ENCODE data around the gene C1orf232.

The C1orf232 gene

GRCh38 chr1:26158271-26158907, 10.4 kb downstream of the C1orf232 start:
- no peak for FAIRE-seq
- no peak for DNase-seq (ENCODE audit: low spot score)

- FAIRE-seq, result no peak
- no peak for DNase-seq (ENCODE audit: low spot score)
Measured at GRCh38 chr1:26156285-26157038, 12.3 kb downstream of the C1orf232 start.

- DNase-seq (ENCODE audit: low spot score) (no peak), FAIRE-seq (no peak)
Measured at GRCh38 chr1:26155370-26156284, 13.1 kb downstream of the C1orf232 start.

- no peak for FAIRE-seq
- no peak for DNase-seq (ENCODE audit: low spot score)
Measured at GRCh38 chr1:26154750-26155149, 14.0 kb downstream of the C1orf232 start.

GRCh38 chr1:26153966-26154532, 14.7 kb downstream of the C1orf232 start:
- FAIRE-seq, result no peak
- DNase-seq (ENCODE audit: low spot score), result no peak

GRCh38 chr1:26148887-26149286, 19.9 kb downstream of the C1orf232 start:
- FAIRE-seq (no peak), DNase-seq (ENCODE audit: low spot score) (no peak)

- no peak for FAIRE-seq
- DNase-seq (ENCODE audit: low spot score), result no peak
Measured at GRCh38 chr1:26145960-26146294, 22.8 kb downstream of the C1orf232 start.

- no peak for FAIRE-seq
Measured at GRCh38 chr1:26145041-26145959, 23.5 kb downstream of the C1orf232 start.

GRCh38 chr1:26142159-26142558, 26.6 kb downstream of the C1orf232 start:
- no peak for FAIRE-seq
- no peak for DNase-seq (ENCODE audit: low spot score)

More at GRCh38 chr1:26145041-26145959, 23.5 kb downstream of the C1orf232 start:
- peak; percentile 66 for DNase-seq (ENCODE audit: low spot score)

GRCh38 chr1:26138974-26139558, 29.7 kb downstream of the C1orf232 start:
- no peak for DNase-seq (ENCODE audit: low spot score)
- no peak for FAIRE-seq

- FAIRE-seq, result no peak
- DNase-seq (ENCODE audit: low spot score), result no peak
Measured at GRCh38 chr1:26134466-26134865, 34.3 kb downstream of the C1orf232 start.

- no peak for DNase-seq (ENCODE audit: low spot score)
- no peak for FAIRE-seq
Measured at GRCh38 chr1:26132834-26133167, 36.0 kb downstream of the C1orf232 start.

GRCh38 chr1:26132128-26132833, 36.5 kb downstream of the C1orf232 start:
- no peak for FAIRE-seq
- no peak for DNase-seq (ENCODE audit: low spot score)

- DNase-seq (ENCODE audit: low spot score) (no peak), FAIRE-seq (no peak)
Measured at GRCh38 chr1:26130695-26131094, 38.1 kb downstream of the C1orf232 start.

GRCh38 chr1:26129778-26130177, 39.0 kb downstream of the C1orf232 start:
- no peak for FAIRE-seq
- DNase-seq (ENCODE audit: low spot score), result no peak

- DNase-seq (ENCODE audit: low spot score), result no peak
- FAIRE-seq, result no peak
Measured at GRCh38 chr1:26127235-26128163, 41.3 kb downstream of the C1orf232 start.

GRCh38 chr1:26126321-26127084, 42.3 kb downstream of the C1orf232 start:
- DNase-seq (ENCODE audit: low spot score), result peak; percentile 83
- peak; percentile 87 for FAIRE-seq

GRCh38 chr1:26125946-26126320, 42.8 kb downstream of the C1orf232 start:
- FAIRE-seq (no peak), DNase-seq (ENCODE audit: low spot score) (no peak)

All from RCC 7860 (cell line).